ENCODE data around the gene SLC45A3.

DNA sequence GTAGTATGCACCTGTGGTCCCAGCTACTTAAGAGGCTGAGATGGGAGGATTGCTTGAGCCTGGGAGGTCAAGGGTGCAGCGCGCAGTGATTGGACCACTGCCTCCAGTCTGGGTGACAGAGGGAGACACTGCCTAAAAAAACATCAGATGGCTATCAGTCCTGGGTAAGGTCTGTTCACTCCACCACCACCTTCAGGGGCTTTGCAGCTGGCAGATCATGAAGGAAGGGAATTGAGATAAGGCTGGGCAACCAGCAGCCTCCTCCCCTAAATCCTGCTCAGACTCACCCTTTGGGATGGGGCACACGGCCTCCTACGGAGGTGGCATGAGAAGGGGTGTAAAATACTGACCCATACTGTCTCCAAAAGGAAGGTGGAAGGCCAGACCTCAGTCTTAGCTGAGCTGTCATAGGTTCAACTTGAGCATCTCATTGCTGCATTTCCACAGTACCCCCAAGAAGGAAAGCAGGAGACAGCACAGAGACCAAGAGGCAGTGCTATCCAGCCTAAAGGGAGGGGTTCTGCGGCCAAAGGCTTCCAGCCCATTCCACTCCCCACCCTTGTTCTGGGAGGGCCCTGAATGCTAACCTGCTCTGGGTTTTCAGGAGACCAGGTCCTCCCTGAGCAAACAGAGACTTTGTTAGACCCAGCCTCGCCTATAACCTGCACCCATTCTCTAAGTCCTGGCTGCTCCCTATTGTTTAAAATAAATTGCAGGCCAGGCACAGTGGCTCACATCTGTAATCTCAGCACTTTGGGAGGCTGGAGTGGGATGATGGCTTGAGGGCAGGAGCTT lies 13.7 kb downstream of the SLC45A3 start:
- TF ChIP-seq ZNF112 (tag by site-specific recombination; IDR thresholded peaks at IDR 0.05) = no peak
- TF ChIP-seq MEIS1 (CRISPR knock-in tag; IDR thresholded peaks at IDR 0.05; ENCODE audit: borderline replicate concordance) = no peak
- TF ChIP-seq, protein P1, sequence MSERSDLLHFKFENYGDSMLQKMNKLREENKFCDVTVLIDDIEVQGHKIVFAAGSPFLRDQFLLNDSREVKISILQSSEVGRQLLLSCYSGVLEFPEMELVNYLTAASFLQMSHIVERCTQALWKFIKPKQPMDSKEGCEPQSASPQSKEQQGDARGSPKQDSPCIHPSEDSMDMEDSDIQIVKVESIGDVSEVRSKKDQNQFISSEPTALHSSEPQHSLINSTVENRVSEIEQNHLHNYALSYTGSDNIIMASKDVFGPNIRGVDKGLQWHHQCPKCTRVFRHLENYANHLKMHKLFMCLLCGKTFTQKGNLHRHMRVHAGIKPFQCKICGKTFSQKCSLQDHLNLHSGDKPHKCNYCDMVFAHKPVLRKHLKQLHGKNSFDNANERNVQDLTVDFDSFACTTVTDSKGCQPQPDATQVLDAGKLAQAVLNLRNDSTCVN (tag by site-specific recombination; optimal IDR thresholded peaks at IDR 0.05) = no peak
- TF ChIP-seq, protein P2, sequence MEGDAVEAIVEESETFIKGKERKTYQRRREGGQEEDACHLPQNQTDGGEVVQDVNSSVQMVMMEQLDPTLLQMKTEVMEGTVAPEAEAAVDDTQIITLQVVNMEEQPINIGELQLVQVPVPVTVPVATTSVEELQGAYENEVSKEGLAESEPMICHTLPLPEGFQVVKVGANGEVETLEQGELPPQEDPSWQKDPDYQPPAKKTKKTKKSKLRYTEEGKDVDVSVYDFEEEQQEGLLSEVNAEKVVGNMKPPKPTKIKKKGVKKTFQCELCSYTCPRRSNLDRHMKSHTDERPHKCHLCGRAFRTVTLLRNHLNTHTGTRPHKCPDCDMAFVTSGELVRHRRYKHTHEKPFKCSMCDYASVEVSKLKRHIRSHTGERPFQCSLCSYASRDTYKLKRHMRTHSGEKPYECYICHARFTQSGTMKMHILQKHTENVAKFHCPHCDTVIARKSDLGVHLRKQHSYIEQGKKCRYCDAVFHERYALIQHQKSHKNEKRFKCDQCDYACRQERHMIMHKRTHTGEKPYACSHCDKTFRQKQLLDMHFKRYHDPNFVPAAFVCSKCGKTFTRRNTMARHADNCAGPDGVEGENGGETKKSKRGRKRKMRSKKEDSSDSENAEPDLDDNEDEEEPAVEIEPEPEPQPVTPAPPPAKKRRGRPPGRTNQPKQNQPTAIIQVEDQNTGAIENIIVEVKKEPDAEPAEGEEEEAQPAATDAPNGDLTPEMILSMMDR (tag by site-specific recombination; IDR thresholded peaks at IDR 0.05) = no peak
- TF ChIP-seq ZNF274 (IDR thresholded peaks at IDR 0.05; ENCODE audit: low read length) = no peak
- no peak for TF ChIP-seq ZNF274 (tag by site-specific recombination; IDR thresholded peaks at IDR 0.05; ENCODE audit: borderline replicate concordance)
- no peak for TF ChIP-seq ZNF501 (tag by site-specific recombination; IDR thresholded peaks at IDR 0.05)
- no peak for TF ChIP-seq ZNF701 (tag by site-specific recombination; IDR thresholded peaks at IDR 0.05)
- no peak for TF ChIP-seq ZNF510 (tag by site-specific recombination; IDR thresholded peaks at IDR 0.05; ENCODE audit: insufficient replicate concordance)
- TF ChIP-seq ZNF132 (tag by site-specific recombination; IDR thresholded peaks at IDR 0.05; ENCODE audit: borderline replicate concordance) = no peak
- no peak for TF ChIP-seq ZFHX2 (tag by site-specific recombination; conservative IDR thresholded peaks at IDR 0.05)
- TF ChIP-seq ZNF311 (tag by site-specific recombination; IDR thresholded peaks at IDR 0.05; ENCODE audit: borderline replicate concordance) = no peak
- TF ChIP-seq ZBTB20 (tag by site-specific recombination; IDR thresholded peaks at IDR 0.05) = no peak
- no peak for TF ChIP-seq ZNF610 (tag by site-specific recombination; IDR thresholded peaks at IDR 0.05; ENCODE audit: borderline replicate concordance)
